Mesenchymal stem cell (in vitro differentiated cells and primary cell): ENCODE measurements around the gene ENPP6.

Experiments used
- DNase-seq: peaks from one replicate; pipeline ENCODE4 v3.0.0-alpha.2; 2013
- H2AFZ ChIP-seq: one replicate; pipeline ENCODE4 v1.6.1; 2013; ENCODE audit warnings: low read depth, mild to moderate bottlenecking, control low read depth, inconsistent platforms, low read length, moderate library complexity
- H2AK5ac ChIP-seq: 2 replicates; pipeline ENCODE4 v1.6.1; 2013; ENCODE audit warnings: low read length, moderate library complexity, mild to moderate bottlenecking, inconsistent platforms; ENCODE audit not compliant: severe bottlenecking
- H2BK120ac ChIP-seq: one replicate; pipeline ENCODE4 v1.6.1; 2013; ENCODE audit warnings: low read depth, mild to moderate bottlenecking, inconsistent platforms, low read length, moderate library complexity
- H2BK12ac ChIP-seq, 2 experiments: one replicate each; pipeline ENCODE4 v1.6.1; 2013; ENCODE audit warnings: inconsistent platforms in 2 of 2, low read length in 2 of 2, mild to moderate bottlenecking in 2 of 2, moderate library complexity in 2 of 2, control low read depth in 1 of 2
- H2BK15ac ChIP-seq: one replicate; pipeline ENCODE4 v1.6.1; 2013; ENCODE audit warnings: mild to moderate bottlenecking, low read depth, inconsistent platforms; ENCODE audit not compliant: poor library complexity, severe bottlenecking
- H2BK5ac ChIP-seq: 2 replicates; pipeline ENCODE4 v1.6.1; 2013; ENCODE audit warnings: low read depth, mild to moderate bottlenecking, low read length, control low read depth, inconsistent platforms; ENCODE audit not compliant: poor library complexity, severe bottlenecking
- H3K14ac ChIP-seq, 2 experiments: one replicate each; pipeline ENCODE4 v1.6.1; 2013; ENCODE audit warnings: inconsistent platforms in 2 of 2, low read length in 2 of 2, control low read depth in 1 of 2, mild to moderate bottlenecking in 1 of 2, moderate library complexity in 1 of 2
- H3K18ac ChIP-seq, 2 experiments: one replicate each; pipeline ENCODE4 v1.6.1; 2013; ENCODE audit warnings: inconsistent platforms in 2 of 2, low read length in 2 of 2, control low read depth in 1 of 2, low read depth in 1 of 2, mild to moderate bottlenecking in 1 of 2
- H3K23ac ChIP-seq, 2 experiments: one replicate each; pipeline ENCODE4 v1.6.1; 2013; ENCODE audit warnings: inconsistent platforms in 2 of 2, low read length in 2 of 2, mild to moderate bottlenecking in 2 of 2, moderate library complexity in 2 of 2, control low read depth in 1 of 2
- H3K27ac ChIP-seq: 2 replicates; pipeline ENCODE4 v1.5.1; 2013; ENCODE audit warnings: mild to moderate bottlenecking, moderate library complexity, low read length, control low read depth, inconsistent platforms; ENCODE audit not compliant: poor library complexity, severe bottlenecking
- H3K27me3 ChIP-seq, 2 experiments: 2 replicates each; pipeline versions ENCODE4 v1.6.1 to v1.7.0; 2013; ENCODE audit warnings: low read length in 2 of 2, mild to moderate bottlenecking in 2 of 2, moderate library complexity in 2 of 2, control low read depth in 1 of 2, inconsistent platforms in 1 of 2; ENCODE audit not compliant: control insufficient read depth in 1 of 2, insufficient read depth in 1 of 2
- H3K36me3 ChIP-seq, 2 experiments: 2 replicates each; pipeline versions ENCODE4 v1.6.1 to v1.7.0; 2013; ENCODE audit warnings: low read length in 2 of 2, control low read depth in 1 of 2, inconsistent platforms in 1 of 2, low read depth in 1 of 2, mild to moderate bottlenecking in 1 of 2; ENCODE audit not compliant: insufficient read depth in 2 of 2, control insufficient read depth in 1 of 2
- H3K4ac ChIP-seq, 2 experiments: one replicate each; pipeline ENCODE4 v1.6.1; 2013; ENCODE audit warnings: inconsistent platforms in 2 of 2, low read length in 2 of 2, mild to moderate bottlenecking in 2 of 2, moderate library complexity in 2 of 2, control low read depth in 1 of 2, low read depth in 1 of 2
- H3K4me1 ChIP-seq: 2 replicates; pipeline ENCODE4 v1.6.1; 2013; ENCODE audit warnings: low read depth, low read length, control low read depth; ENCODE audit not compliant: control insufficient read depth, insufficient read depth
- H3K4me2 ChIP-seq: 2 replicates; pipeline ENCODE4 v1.6.1; 2013; ENCODE audit warnings: low read length, mild to moderate bottlenecking, inconsistent platforms; ENCODE audit not compliant: poor library complexity, severe bottlenecking
- H3K4me3 ChIP-seq, 2 experiments: 2 replicates each; pipeline versions ENCODE4 v1.5.1 to v1.7.0; 2013; ENCODE audit warnings: low read length in 2 of 2, mild to moderate bottlenecking in 2 of 2, control low read depth in 1 of 2, low read depth in 1 of 2; ENCODE audit not compliant: insufficient read depth in 1 of 2
- H3K79me1 ChIP-seq: replicated peaks from 2 replicates; pipeline ENCODE4 v1.6.1; 2013; ENCODE audit warnings: mild to moderate bottlenecking, control low read depth, low read length, inconsistent platforms; ENCODE audit not compliant: poor library complexity, severe bottlenecking
- H3K9ac ChIP-seq: 2 replicates; pipeline ENCODE4 v1.7.0; 2013; ENCODE audit warnings: mild to moderate bottlenecking, low read length, moderate library complexity
- H3K9me3 ChIP-seq: 2 replicates; pipeline ENCODE4 v1.7.0; 2013; ENCODE audit warnings: mild to moderate bottlenecking, low read length; ENCODE audit not compliant: control insufficient read depth
- H4K8ac ChIP-seq: one replicate; pipeline ENCODE4 v1.6.1; 2013; ENCODE audit warnings: inconsistent platforms, mild to moderate bottlenecking, low read length, moderate library complexity
- H4K91ac ChIP-seq: one replicate; pipeline ENCODE4 v1.6.1; 2013; ENCODE audit warnings: mild to moderate bottlenecking, low read length, inconsistent platforms
- WGBS: methylation state at CpG from one replicate; pipeline ENCODE4 v1.1.7; 2013; ENCODE audit warnings: mixed read lengths; 5-methylcytosine and 5-hydroxymethylcytosine counted together

The ENPP6 gene

GRCh38 chr4:184201179-184201578, 16.5 kb downstream of the ENPP6 start:
- Histone ChIP-seq H3K4ac (no peak overlapping the region), H3K27ac (no peak overlapping the region), H3K9ac (no peak overlapping the region), H4K8ac (no peak overlapping the region), H2AFZ (no peak overlapping the region), H3K36me3 (no peaks in the 10 kb centered on the region), H3K14ac (no peak overlapping the region), H2BK12ac (no peak overlapping the region), H2AK5ac (no peak overlapping the region), H3K4me3 (no peak overlapping the region), H2BK120ac (no peak overlapping the region), H3K4me1 (no peaks in the 10 kb centered on the region), H4K91ac (no peak overlapping the region), H2BK15ac (no peak overlapping the region), H3K9me3 (no peaks in the 10 kb centered on the region), H3K18ac (no peak overlapping the region), H3K79me1 (no peaks in the 10 kb centered on the region), H2BK5ac (no peak overlapping the region), H3K27me3 (no peaks in the 10 kb centered on the region), H3K4me2 (no peak overlapping the region), H3K23ac (no peak overlapping the region)
- WGBS, result 75% methylated on average over 7 of the region's 7 CpGs
- no peak for DNase-seq

- H3K27ac ChIP-seq, result no peak overlapping the region
- H3K18ac ChIP-seq, result no peak overlapping the region
- no peaks in the 10 kb centered on the region for H3K4me1 ChIP-seq
Observed at GRCh38 chr4:184200296-184200695, 17.4 kb downstream of the ENPP6 start.

GRCh38 chr4:184199780-184200179, 17.9 kb downstream of the ENPP6 start:
- no peak overlapping the region for H4K91ac ChIP-seq
- no peaks in the 10 kb centered on the region for H3K27me3 ChIP-seq
- no peak overlapping the region for H2BK12ac ChIP-seq
- no peaks in the 10 kb centered on the region for H3K79me1 ChIP-seq
- no peak overlapping the region for H3K27ac ChIP-seq
- WGBS, result 81% methylated on average over 5 of the region's 5 CpGs
- no peak overlapping the region for H3K14ac ChIP-seq
- H3K36me3 ChIP-seq, result no peaks in the 10 kb centered on the region
- no peak overlapping the region for H2BK15ac ChIP-seq
- no peak overlapping the region for H3K4me3 ChIP-seq
- no peak overlapping the region for H3K4ac ChIP-seq
- no peak overlapping the region for H3K9ac ChIP-seq
- H3K4me1 ChIP-seq, result no peaks in the 10 kb centered on the region
- no peak overlapping the region for H2AFZ ChIP-seq
- H4K8ac ChIP-seq, result no peak overlapping the region
- H3K23ac ChIP-seq, result no peak overlapping the region
- H3K4me2 ChIP-seq, result no peak overlapping the region
- no peaks in the 10 kb centered on the region for H3K9me3 ChIP-seq
- H3K18ac ChIP-seq, result no peak overlapping the region
- no peak for DNase-seq
- no peak overlapping the region for H2BK5ac ChIP-seq
- H2BK120ac ChIP-seq, result no peak overlapping the region
- H2AK5ac ChIP-seq, result no peak overlapping the region

More at GRCh38 chr4:184200296-184200695, 17.4 kb downstream of the ENPP6 start:
- no peak overlapping the region for H3K9ac ChIP-seq
- H3K36me3 ChIP-seq, result no peaks in the 10 kb centered on the region
- no peak overlapping the region for H3K14ac ChIP-seq
- H2BK12ac ChIP-seq, result no peak overlapping the region
- no peak overlapping the region for H2BK5ac ChIP-seq
- no peak overlapping the region for H2BK120ac ChIP-seq
- no peak overlapping the region for H4K8ac ChIP-seq
- no peak overlapping the region for H3K4me3 ChIP-seq
- H2AK5ac ChIP-seq, result no peak overlapping the region
- H3K79me1 ChIP-seq, result no peaks in the 10 kb centered on the region
- H3K9me3 ChIP-seq, result no peaks in the 10 kb centered on the region
- H3K23ac ChIP-seq, result no peak overlapping the region
- WGBS, result 78% methylated on average over 12 of the region's 12 CpGs
- H3K4ac ChIP-seq, result no peak overlapping the region
- H3K27me3 ChIP-seq, result no peaks in the 10 kb centered on the region
- no peak overlapping the region for H4K91ac ChIP-seq
- no peak overlapping the region for H2BK15ac ChIP-seq
- H3K4me2 ChIP-seq, result no peak overlapping the region
- H2AFZ ChIP-seq, result no peak overlapping the region
- no peak for DNase-seq

- H3K4me2 ChIP-seq, result no peak overlapping the region
- H2AK5ac ChIP-seq, result no peak overlapping the region
- H3K4me3 ChIP-seq, result no peak overlapping the region
- no peak overlapping the region for H4K91ac ChIP-seq
- no peaks in the 10 kb centered on the region for H3K79me1 ChIP-seq
- no peak overlapping the region for H3K4ac ChIP-seq
- H3K27me3 ChIP-seq, result no peaks in the 10 kb centered on the region
- DNase-seq, result no peak
- no peak overlapping the region for H4K8ac ChIP-seq
- no peak overlapping the region for H3K27ac ChIP-seq
- no peak overlapping the region for H3K23ac ChIP-seq
- WGBS, result 62% methylated on average over 4 of the region's 5 CpGs
- H2BK120ac ChIP-seq, result no peak overlapping the region
- H3K14ac ChIP-seq, result no peak overlapping the region
- H3K9me3 ChIP-seq, result no peaks in the 10 kb centered on the region
- H3K4me1 ChIP-seq, result no peaks in the 10 kb centered on the region
- no peak overlapping the region for H3K18ac ChIP-seq
- H3K9ac ChIP-seq, result no peak overlapping the region
- no peak overlapping the region for H2BK12ac ChIP-seq
- no peak overlapping the region for H2BK15ac ChIP-seq
- no peak overlapping the region for H2BK5ac ChIP-seq
- H3K36me3 ChIP-seq, result no peaks in the 10 kb centered on the region
- H2AFZ ChIP-seq, result no peak overlapping the region
Observed at GRCh38 chr4:184198190-184198589, 19.5 kb downstream of the ENPP6 start.
